Right lobe of liver (tissue), 6 donors: ENCODE measurements around the gene RNASEL. TPM values are rescaled to one million over a fixed set of nuclear protein-coding genes. Genes with fewer than 3 reads are reported as not detected.
"Not testable (repeated sequence)": the region's sequence is repeated elsewhere in the genome, so short reads cannot be mapped to it uniquely, and the experiment has no call there.

Experiments used
- ATAC-seq, 4 donors: fragments of 200-7000 bp; cut with Tn5 transposase; one replicate each; pipeline ENCODE4 v1.9.1; 2020; ENCODE audit warnings: mild to moderate bottlenecking in 4 of 4, moderate library complexity in 4 of 4
- DNase-seq, 3 donors: peaks; one replicate each; pipeline ENCODE4 v3.0.0-alpha.2; 2020
- H3K27ac ChIP-seq, 3 donors: fragments of 200-600 bp; one replicate each; pipeline ENCODE4 v1.8.0; 2022
- H3K27me3 ChIP-seq, 2 donors: fragments of 200-600 bp; one replicate each; pipeline ENCODE4 v1.8.0; 2022
- H3K36me3 ChIP-seq, 4 donors: fragments of 200-600 bp; sonication (generic) in 1 of 4; one replicate each; pipeline versions ENCODE4 v1.5.1 to v1.8.0; 2017 to 2022; ENCODE audit warnings: control low read depth in 1 of 4
- H3K4me1 ChIP-seq, 4 donors: fragments of 200-600 bp; sonication (generic) in 1 of 4; one replicate each; pipeline versions ENCODE4 v1.5.1 to v1.8.0; 2017 to 2022; ENCODE audit warnings: control low read depth in 1 of 4
- H3K4me3 ChIP-seq, 3 donors: fragments of 200-600 bp; one replicate each; pipeline ENCODE4 v1.8.0; 2022
- H3K9me3 ChIP-seq, 4 donors: fragments of 200-600 bp; sonication (generic) in 1 of 4; one replicate each; pipeline versions ENCODE4 v1.5.1 to v1.8.0; 2017 to 2022; ENCODE audit warnings: control low read depth in 1 of 4
- POLR2A ChIP-seq: fragments of 450-650 bp; IDR thresholded peaks from one replicate; pipeline ENCODE4 v1.6.1; 2017; ENCODE audit warnings: antibody characterized with exemption, mild to moderate bottlenecking
- WGBS: methylation state at CpG from one replicate; pipeline ENCODE4 v1.1.6; 2018; ENCODE audit warnings: low coverage, low lambda C conversion rate; ENCODE audit not compliant: insufficient coverage; ENCODE audit errors: missing lambda C conversion rate; 5-methylcytosine and 5-hydroxymethylcytosine counted together
- intact Hi-C, 2 donors: fragments of 100-400 bp; cut with DNase I; formaldehyde crosslinking; loops; one replicate each; pipeline versions ENCODE4 v1.11.2 to v1.14.1; 2022
- total RNA-seq, 6 experiments: library from RNA; depleted of rRNA in 2 of 6; stranded (reverse); fragments of >200 nt in 2 of 6; fragmentation: NEBNext Ultra II Directional in 3 of 6; extraction: Animal tissue kit (Norgen Biotek cat#: 25700) in 3 of 6; gene quantifications; one replicate each; pipeline versions ENCODE4 v1.1.0 to v1.2.4, GENCODE V29; 2016 to 2023
- TF ChIP-seq, protein P1 (sequence below), 4 donors: fragments of 200-600 bp in 3 of 4; fragments of 450-650 bp in 1 of 4; IDR thresholded peaks; one replicate each; pipeline versions ENCODE4 v1.5.1 to v1.8.0; 2016 to 2022; ENCODE audit warnings: antibody characterized with exemption in 4 of 4, mild to moderate bottlenecking in 2 of 4
- donor health status: DM: no; HTN: yes; CAD: no.
- donor health status: DM: no; HTN: no; CAD: no.
- donor health status: DM: no; HTN: no; CAD: no.
- donor health status: DM: no; HTN: yes; CAD: no.
- donor health status: DM: no; HTN: yes; CAD: no.

RNASEL gene
- total RNA-seq, 6 experiments from 2014 or later: 1.8 to 3.3 (median 2.1) TPM

GRCh38 chr1:182634306-182635072 lies 45.4 kb upstream of the RNASEL start:
- no peak for DNase-seq
- Histone ChIP-seq H3K27ac (no peak overlapping the region), H3K36me3 (no peaks in the 10 kb centered on the region), H3K4me1 (no peaks in the 10 kb centered on the region), H3K4me3 (no peak overlapping the region), H3K9me3 (no peaks in the 10 kb centered on the region), H3K27me3 (no peaks in the 10 kb centered on the region)
- intact Hi-C loops: no loop called here
- TF ChIP-seq, protein P1, sequence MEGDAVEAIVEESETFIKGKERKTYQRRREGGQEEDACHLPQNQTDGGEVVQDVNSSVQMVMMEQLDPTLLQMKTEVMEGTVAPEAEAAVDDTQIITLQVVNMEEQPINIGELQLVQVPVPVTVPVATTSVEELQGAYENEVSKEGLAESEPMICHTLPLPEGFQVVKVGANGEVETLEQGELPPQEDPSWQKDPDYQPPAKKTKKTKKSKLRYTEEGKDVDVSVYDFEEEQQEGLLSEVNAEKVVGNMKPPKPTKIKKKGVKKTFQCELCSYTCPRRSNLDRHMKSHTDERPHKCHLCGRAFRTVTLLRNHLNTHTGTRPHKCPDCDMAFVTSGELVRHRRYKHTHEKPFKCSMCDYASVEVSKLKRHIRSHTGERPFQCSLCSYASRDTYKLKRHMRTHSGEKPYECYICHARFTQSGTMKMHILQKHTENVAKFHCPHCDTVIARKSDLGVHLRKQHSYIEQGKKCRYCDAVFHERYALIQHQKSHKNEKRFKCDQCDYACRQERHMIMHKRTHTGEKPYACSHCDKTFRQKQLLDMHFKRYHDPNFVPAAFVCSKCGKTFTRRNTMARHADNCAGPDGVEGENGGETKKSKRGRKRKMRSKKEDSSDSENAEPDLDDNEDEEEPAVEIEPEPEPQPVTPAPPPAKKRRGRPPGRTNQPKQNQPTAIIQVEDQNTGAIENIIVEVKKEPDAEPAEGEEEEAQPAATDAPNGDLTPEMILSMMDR (IDR thresholded peaks at IDR 0.05): no peak
- TF ChIP-seq POLR2A: no peak
- WGBS: 85% methylated on average over 5 of the region's 9 CpGs
- ATAC-seq: peak in 1 of 4 donors; percentile 23

DNA sequence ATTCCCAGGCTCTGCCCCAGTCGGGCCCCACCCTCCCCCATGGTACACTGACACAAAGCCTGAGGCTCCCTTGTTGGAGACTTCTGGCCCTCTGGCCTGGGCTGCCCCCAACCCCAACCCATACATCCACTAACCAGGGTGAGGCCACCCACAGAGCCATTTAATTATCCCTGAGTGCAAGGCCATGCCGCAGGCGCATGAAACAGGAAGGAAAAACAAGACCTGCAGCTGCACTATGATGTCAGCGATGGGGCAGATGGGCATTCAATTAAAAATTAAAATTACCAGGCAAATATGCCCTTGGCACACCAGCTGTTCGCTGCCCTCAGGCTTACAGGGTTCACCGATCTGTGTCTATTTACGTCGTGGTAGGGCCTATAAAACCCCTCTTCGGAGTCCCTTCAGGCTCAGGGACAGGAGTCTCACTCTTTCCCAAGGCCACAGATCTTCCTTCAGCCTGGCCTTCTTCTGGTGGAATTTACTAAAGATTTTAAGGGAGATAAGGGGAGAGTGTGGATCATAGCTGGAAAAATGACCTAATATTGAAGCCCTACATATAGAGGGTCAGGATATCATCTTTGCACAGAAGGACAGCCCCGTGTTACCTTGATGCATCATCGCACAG lies 44.7 kb upstream of the RNASEL start:
- Histone ChIP-seq H3K27ac (no peak overlapping the region), H3K9me3 (no peaks in the 10 kb centered on the region), H3K27me3 (no peaks in the 10 kb centered on the region), H3K4me1 (no peaks in the 10 kb centered on the region), H3K4me3 (no peak overlapping the region), H3K36me3 (no peaks in the 10 kb centered on the region)
- 82% methylated on average over 8 of the region's 11 CpGs for WGBS
- TF ChIP-seq, protein P1 (IDR thresholded peaks at IDR 0.05): no peak
- no peak for TF ChIP-seq POLR2A
- ATAC-seq (no peak), DNase-seq (no peak)
- intact Hi-C loops: no loop called here

DNA sequence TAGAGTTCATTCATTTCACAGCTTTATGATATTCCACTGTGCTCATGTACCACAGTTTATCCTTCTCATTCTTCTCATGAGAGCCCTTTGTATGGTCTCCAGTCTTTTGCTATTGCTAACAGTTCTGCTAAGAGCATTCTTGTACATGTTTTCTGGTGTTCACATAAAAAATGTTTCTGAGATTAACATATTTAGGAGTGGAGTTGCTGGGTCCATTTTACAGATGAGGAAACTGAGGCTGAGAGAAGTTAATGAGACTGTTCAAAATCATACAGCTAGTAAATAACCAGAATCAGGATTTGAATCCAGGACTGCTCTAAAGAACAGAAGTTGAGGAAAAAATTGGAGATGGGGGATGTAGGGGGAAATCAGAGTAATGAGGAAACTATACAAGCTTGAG lies 44.0 kb upstream of the RNASEL start:
- Histone ChIP-seq H3K4me1 (no peaks in the 10 kb centered on the region), H3K27me3 (no peaks in the 10 kb centered on the region), H3K4me3 (no peak overlapping the region), H3K36me3 (no peaks in the 10 kb centered on the region), H3K9me3 (no peaks in the 10 kb centered on the region), H3K27ac (no peak overlapping the region)
- DNase-seq (no peak), ATAC-seq (no peak)
- intact Hi-C loops: no loop called here
- no peak for TF ChIP-seq POLR2A
- TF ChIP-seq, protein P1 (IDR thresholded peaks at IDR 0.05): no peak

DNA sequence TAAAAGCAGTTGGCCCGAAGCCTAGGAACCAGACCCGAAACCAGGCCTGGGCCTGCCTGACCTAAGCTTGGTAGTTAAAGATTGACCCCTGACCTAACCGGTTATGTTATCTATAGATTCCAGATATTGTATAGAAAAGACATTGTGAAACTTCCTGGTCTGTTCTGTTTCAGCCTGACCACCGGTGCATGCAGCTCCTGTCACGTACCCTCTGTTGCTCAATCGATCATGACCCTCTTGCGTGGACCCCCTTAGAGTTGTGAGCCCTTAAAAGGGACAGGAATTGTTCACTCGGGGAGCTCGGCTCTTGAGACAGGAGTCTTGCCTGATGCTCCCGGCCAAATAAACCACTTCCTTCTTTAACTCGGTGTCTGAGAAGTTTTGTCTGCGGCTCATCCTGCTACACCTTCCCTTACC lies 43.4 kb upstream of the RNASEL start:
- intact Hi-C loops, H3K27me3 ChIP-seq, DNase-seq: not testable (repeated sequence)

DNA sequence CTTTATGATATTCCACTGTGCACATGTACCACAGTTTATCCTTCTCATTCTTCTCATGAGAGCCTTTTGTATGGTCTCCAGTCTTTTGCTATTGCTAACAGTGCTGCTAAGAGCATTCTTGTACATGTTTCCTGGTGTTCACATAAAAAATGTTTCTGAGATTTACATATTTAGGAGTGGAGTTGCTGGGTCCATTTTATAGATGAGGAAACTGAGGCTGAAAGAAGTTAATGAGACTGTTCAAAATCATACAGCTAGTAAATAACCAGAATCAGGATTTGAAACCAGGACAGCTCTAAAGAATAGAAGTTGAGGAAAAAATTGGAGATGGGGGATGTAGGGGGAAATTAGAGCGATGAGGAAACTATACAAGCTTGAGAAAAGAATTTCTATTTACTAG lies 42.9 kb upstream of the RNASEL start:
- intact Hi-C loops: no loop called here
- no peak for DNase-seq
- TF ChIP-seq POLR2A: no peak
- TF ChIP-seq, protein P1 (IDR thresholded peaks at IDR 0.05): no peak
- 38% methylated on average over 1 of the region's 1 CpG for WGBS
- Histone ChIP-seq H3K27me3 (no peaks in the 10 kb centered on the region), H3K36me3 (no peaks in the 10 kb centered on the region), H3K4me3 (no peak overlapping the region), H3K27ac (no peak overlapping the region), H3K9me3 (no peaks in the 10 kb centered on the region), H3K4me1 (no peaks in the 10 kb centered on the region)
- no peak for ATAC-seq

More for the DNA sequence above, 43.4 kb upstream of the RNASEL start:
- WGBS: 44% methylated on average over 8 of the region's 12 CpGs
- H3K27ac ChIP-seq, ATAC-seq, H3K36me3 ChIP-seq, H3K4me1 ChIP-seq, H3K9me3 ChIP-seq, H3K4me3 ChIP-seq: not testable (repeated sequence)
